PC-9 (cell line): ENCODE data around the gene DENND1A.

Experiments used
- CTCF ChIP-seq: fragments of 200-600 bp; sonication (generic); conservative IDR thresholded peaks from 2 replicates; pipeline ENCODE4 v1.6.1; 2017; ENCODE audit warnings: mixed run types, antibody characterized with exemption, mild to moderate bottlenecking, moderate library complexity
- EZH2 ChIP-seq: fragments of 200-600 bp; sonication (generic); IDR thresholded peaks from 2 replicates; pipeline ENCODE4 v1.8.0; 2017; ENCODE audit warnings: antibody characterized with exemption, low read depth

GRCh38 chr9:123475407-123475806 lies 454.5 kb downstream of the DENND1A start:
- TF ChIP-seq CTCF (no peak), EZH2 (no peak)
